WERI-Rb-1 (cell line): Measurements from ENCODE around the gene ENSA.
"Not testable (repeated sequence)": the region's sequence is repeated elsewhere in the genome, so short reads cannot be mapped to it uniquely, and the experiment has no call there.

ENCODE experiments used
- DNase-seq: peaks from one replicate; pipeline ENCODE4 v3.0.0-alpha.2; 2020
- H3K27ac ChIP-seq: fragments of 250-450 bp; sonication (Bioruptor Pico); 2 replicates; pipeline ENCODE4 v1.5.1; 2020; ENCODE audit warnings: mild to moderate bottlenecking, moderate library complexity
- H3K27me3 ChIP-seq: fragments of 250-450 bp; sonication (Bioruptor Pico); 2 replicates; pipeline ENCODE4 v1.5.1; 2021; ENCODE audit warnings: mild to moderate bottlenecking, low read depth, moderate library complexity; ENCODE audit not compliant: insufficient read depth, severe bottlenecking
- H3K36me3 ChIP-seq: fragments of 250-450 bp; sonication (Bioruptor Pico); 2 replicates; pipeline ENCODE4 v1.5.1; 2020; ENCODE audit warnings: mild to moderate bottlenecking, moderate library complexity
- H3K4me3 ChIP-seq: 2 replicates; pipeline ENCODE4 v1.5.1; 2011; ENCODE audit warnings: low read depth, mild to moderate bottlenecking, control low read depth, low read length
- H3K9me3 ChIP-seq: fragments of 250-450 bp; sonication (Bioruptor Pico); 2 replicates; pipeline ENCODE4 v1.5.1; 2021; ENCODE audit warnings: mild to moderate bottlenecking, moderate library complexity; ENCODE audit not compliant: severe bottlenecking
- CTCF ChIP-seq: IDR thresholded peaks from 2 replicates; pipeline ENCODE4 v1.5.1; 2011; ENCODE audit warnings: low read depth, mild to moderate bottlenecking, control low read depth, inconsistent platforms, low read length

The ENSA gene

GRCh38 chr1:150575072-150575489 is 54.3 kb downstream of the ENSA start:
- peaks cover 75% of the 10 kb centered on the region for H3K36me3 ChIP-seq
- H3K27ac ChIP-seq: no peak overlapping the region
- no peaks in the 10 kb centered on the region for H3K27me3 ChIP-seq
- H3K4me3 ChIP-seq: no peak overlapping the region
- H3K9me3 ChIP-seq: no peaks in the 10 kb centered on the region
- DNase-seq: no peak
- TF ChIP-seq CTCF: no peak

- DNase-seq: no peak
- no peaks in the 10 kb centered on the region for H3K9me3 ChIP-seq
- no peaks in the 10 kb centered on the region for H3K27me3 ChIP-seq
- TF ChIP-seq CTCF: no peak
- peaks cover 75% of the 10 kb centered on the region for H3K36me3 ChIP-seq
- no peak overlapping the region for H3K27ac ChIP-seq
- no peak overlapping the region for H3K4me3 ChIP-seq
Observed at GRCh38 chr1:150574260-150575071, 54.9 kb downstream of the ENSA start.

DNA sequence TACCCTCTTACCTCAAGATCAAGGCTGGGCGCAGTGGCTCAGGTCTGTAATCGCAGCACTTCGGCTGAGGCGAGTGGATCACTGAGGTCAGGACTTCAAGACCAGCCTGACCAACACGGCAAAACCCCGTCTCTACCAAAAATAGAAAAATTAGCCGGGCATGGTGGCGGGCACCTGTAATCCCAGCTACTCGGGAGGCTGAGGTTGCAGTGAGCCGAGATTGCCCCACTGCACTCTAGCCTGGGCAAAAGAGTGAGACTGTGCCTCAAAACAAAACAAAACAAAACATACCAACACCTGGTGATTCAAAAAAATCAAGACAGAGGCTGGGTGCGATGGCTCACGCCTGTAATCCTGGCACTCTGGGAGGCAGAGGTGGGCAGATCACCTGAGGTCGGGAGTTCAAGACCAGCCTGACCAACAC is 55.8 kb downstream of the ENSA start:
- not testable (repeated sequence) for H3K9me3 ChIP-seq, DNase-seq, H3K4me3 ChIP-seq, H3K27me3 ChIP-seq, H3K27ac ChIP-seq
- peaks cover 68% of the 10 kb centered on the region for H3K36me3 ChIP-seq

DNA sequence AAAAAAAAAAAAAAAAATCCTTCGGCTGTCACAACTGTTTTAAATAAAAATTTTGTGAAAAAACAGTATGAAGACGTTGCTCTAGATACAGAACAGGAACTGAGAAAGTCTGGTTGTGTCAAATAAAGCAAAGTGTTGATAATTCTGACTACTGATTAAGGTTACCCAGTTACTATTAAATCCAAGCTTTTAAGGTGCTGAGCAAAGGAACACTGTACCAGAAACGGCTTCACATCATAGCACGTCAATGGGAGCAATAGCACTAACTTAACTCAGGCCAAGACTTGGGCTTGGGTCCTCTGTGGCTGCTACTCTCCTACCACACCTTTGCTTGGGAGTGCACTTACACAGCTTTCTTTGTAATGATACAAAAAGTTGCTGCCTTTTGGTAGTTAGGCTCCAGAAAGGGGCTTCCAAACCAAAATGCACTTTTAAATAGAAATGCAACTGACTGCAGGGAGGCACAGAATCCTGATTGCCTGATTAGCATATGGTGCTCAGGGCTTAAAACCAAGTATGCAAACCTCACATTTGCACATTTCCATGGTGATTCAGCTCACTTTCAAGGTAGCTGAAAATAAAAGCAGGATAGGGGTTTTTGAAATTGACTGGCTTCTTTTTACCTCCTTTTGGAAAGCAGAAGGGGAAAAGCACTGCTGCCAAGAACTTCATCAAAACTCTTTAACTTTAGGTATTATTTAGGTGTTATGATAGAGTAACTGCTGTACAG is 56.3 kb downstream of the ENSA start:
- Histone ChIP-seq H3K27me3 (no peaks in the 10 kb centered on the region), H3K9me3 (no peaks in the 10 kb centered on the region), H3K27ac (no peak overlapping the region), H3K36me3 (peaks cover 62% of the 10 kb centered on the region), H3K4me3 (no peak overlapping the region)
- no peak for TF ChIP-seq CTCF
- DNase-seq: no peak
